Fibroblast of pulmonary artery (primary cell): ENCODE results near the gene MTUS2.

Source experiments
- DNase-seq: peaks from one replicate; pipeline ENCODE4 v3.0.0-alpha.2; 2010; ENCODE audit warnings: low read depth
- H3K4me3 ChIP-seq: replicated peaks from 2 replicates; pipeline ENCODE4 v1.5.1; 2011; ENCODE audit warnings: low read depth, mild to moderate bottlenecking, control low read depth, low read length, moderate library complexity
- TF ChIP-seq, protein P1 (sequence below): IDR thresholded peaks from 2 replicates; pipeline ENCODE4 v1.5.1; 2011; ENCODE audit warnings: mild to moderate bottlenecking, control low read depth, low read length, inconsistent platforms; ENCODE audit errors: missing control alignments

Gene MTUS2

DNA sequence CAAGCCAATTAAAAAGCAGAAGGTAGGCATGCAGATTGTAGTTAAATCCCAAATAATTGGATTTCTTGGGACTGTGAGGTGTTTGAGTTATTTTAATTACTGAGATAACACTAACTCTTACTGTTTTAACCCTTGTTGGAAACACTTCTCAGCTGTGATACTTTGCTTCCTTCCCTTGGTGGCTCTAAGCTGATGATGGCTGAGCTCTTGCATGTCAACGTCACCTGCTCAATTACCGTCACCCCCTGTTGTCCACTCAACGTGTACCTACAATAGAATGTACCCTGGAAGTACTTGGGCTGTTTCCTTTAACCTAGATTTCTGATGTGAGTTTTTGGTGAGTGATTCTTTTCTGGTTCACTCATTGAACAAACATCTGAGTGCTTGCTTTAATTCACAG lies 471.9 kb downstream of the MTUS2 start:
- DNase-seq, result no peak
- TF ChIP-seq, protein P1, sequence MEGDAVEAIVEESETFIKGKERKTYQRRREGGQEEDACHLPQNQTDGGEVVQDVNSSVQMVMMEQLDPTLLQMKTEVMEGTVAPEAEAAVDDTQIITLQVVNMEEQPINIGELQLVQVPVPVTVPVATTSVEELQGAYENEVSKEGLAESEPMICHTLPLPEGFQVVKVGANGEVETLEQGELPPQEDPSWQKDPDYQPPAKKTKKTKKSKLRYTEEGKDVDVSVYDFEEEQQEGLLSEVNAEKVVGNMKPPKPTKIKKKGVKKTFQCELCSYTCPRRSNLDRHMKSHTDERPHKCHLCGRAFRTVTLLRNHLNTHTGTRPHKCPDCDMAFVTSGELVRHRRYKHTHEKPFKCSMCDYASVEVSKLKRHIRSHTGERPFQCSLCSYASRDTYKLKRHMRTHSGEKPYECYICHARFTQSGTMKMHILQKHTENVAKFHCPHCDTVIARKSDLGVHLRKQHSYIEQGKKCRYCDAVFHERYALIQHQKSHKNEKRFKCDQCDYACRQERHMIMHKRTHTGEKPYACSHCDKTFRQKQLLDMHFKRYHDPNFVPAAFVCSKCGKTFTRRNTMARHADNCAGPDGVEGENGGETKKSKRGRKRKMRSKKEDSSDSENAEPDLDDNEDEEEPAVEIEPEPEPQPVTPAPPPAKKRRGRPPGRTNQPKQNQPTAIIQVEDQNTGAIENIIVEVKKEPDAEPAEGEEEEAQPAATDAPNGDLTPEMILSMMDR, result no peak
- H3K4me3 ChIP-seq, result no peak overlapping the region

- TF ChIP-seq, protein P1, result no peak
- DNase-seq, result no peak
- no peak overlapping the region for H3K4me3 ChIP-seq
Measured at GRCh38 chr13:29294821-29295220, 474.7 kb downstream of the MTUS2 start.

DNA sequence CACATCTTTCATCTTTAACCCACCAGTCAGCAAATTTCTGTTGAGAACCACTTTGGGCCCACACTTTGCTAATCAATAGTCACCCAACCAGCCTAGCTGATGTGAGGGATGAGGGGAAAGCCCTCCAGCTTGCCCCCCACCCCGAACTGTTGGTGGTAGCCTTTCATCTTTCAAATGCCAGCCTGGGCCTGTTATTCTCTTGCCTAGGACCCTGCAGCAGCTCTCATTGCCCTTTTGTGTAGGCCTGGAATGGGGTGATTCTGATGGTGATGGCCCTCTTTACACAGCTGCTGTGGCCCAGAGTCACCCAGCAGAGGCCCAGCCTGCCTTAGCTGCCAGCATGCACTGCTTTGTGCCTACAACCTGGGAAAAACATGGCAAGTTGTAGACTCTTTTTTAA lies 480.9 kb downstream of the MTUS2 start:
- H3K4me3 ChIP-seq, result no peak overlapping the region
- no peak for DNase-seq
- TF ChIP-seq, protein P1, result no peak

DNA sequence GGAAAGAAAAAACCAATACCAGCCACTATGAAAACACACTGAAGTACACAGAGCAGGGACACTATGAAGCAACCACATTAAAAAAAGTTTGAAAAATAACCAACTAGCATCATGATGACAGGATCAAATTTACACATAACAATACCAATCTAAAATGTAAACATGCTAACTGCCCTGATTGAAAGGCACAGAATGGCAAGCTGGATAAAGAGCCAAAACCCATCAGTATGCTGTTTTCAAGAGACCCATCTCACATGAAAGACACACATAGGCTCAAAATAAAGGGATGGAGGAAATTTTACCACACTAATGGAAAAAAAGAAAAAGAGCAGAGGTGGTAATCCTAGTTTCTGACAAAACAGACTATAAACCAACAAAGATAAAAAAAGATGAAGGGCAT lies 484.0 kb downstream of the MTUS2 start:
- DNase-seq, result no peak
- H3K4me3 ChIP-seq, result no peak overlapping the region
- TF ChIP-seq, protein P1, result no peak

GRCh38 chr13:29310806-29311205 lies 490.7 kb downstream of the MTUS2 start:
- TF ChIP-seq, protein P1, result no peak
- DNase-seq, result no peak
- no peak overlapping the region for H3K4me3 ChIP-seq

GRCh38 chr13:29315847-29316246 lies 495.7 kb downstream of the MTUS2 start:
- no peak for DNase-seq
- TF ChIP-seq, protein P1, result no peak
- H3K4me3 ChIP-seq, result no peak overlapping the region

GRCh38 chr13:29317828-29318227 lies 497.7 kb downstream of the MTUS2 start:
- no peak for DNase-seq
- TF ChIP-seq, protein P1, result no peak
- H3K4me3 ChIP-seq, result no peak overlapping the region
